ENCODE results near the gene SMR3B.

Gene SMR3B

GRCh38 chr4:70382691-70383181 is at the start of gene SMR3B:
Gene SMR3B, plus strand, starts transcription at chr4:70383131. Its CDS starts 1,380 bp downstream, at chr4:70384511.
- DNase-seq: no peak

GRCh38 chr4:70334681-70335080 is 48.2 kb upstream of the SMR3B start, which contains the start of gene CABS1:
Gene CABS1, plus strand, starts transcription at chr4:70334981. Its CDS starts 59 bp downstream, at chr4:70335040.
- DNase-seq: no peak

- no peak for DNase-seq
Measured at GRCh38 chr4:70336043-70336442, 46.9 kb upstream of the SMR3B start.

- no peak for DNase-seq
Measured at GRCh38 chr4:70337886-70338420, 45.0 kb upstream of the SMR3B start.

- DNase-seq: no peak
Measured at GRCh38 chr4:70356185-70356584, 26.7 kb upstream of the SMR3B start.

- no peak for DNase-seq
Measured at GRCh38 chr4:70359115-70359661, 23.7 kb upstream of the SMR3B start.

GRCh38 chr4:70360460-70360859 is 22.5 kb upstream of the SMR3B start, which contains the start of gene SMR3A:
Gene SMR3A, plus strand, starts transcription at chr4:70360760. Its CDS starts 1,356 bp downstream, at chr4:70362116.
- DNase-seq: no peak

GRCh38 chr4:70364002-70364401 is 18.9 kb upstream of the SMR3B start:
- DNase-seq: no peak

- DNase-seq: peak; percentile 18
Measured at GRCh38 chr4:70365479-70365878, 17.5 kb upstream of the SMR3B start.

- DNase-seq: no peak
Measured at GRCh38 chr4:70367813-70368212, 15.1 kb upstream of the SMR3B start.

GRCh38 chr4:70371987-70372386 is 10.9 kb upstream of the SMR3B start:
- no peak for DNase-seq

- no peak for DNase-seq
Measured at GRCh38 chr4:70372760-70373159, 10.2 kb upstream of the SMR3B start.

GRCh38 chr4:70380578-70380977 is 2.4 kb upstream of the SMR3B start:
- no peak for DNase-seq

GRCh38 chr4:70392057-70392776 is 9.3 kb downstream of the SMR3B start:
- DNase-seq: no peak

- DNase-seq: no peak
Measured at GRCh38 chr4:70397580-70397979, 14.6 kb downstream of the SMR3B start, which contains the start of gene OPRPN. Gene OPRPN, plus strand, starts transcription at chr4:70397940. Its CDS starts 1,346 bp downstream, at chr4:70399286.

- DNase-seq: no peak
Measured at GRCh38 chr4:70399319-70399718, 16.4 kb downstream of the SMR3B start.

GRCh38 chr4:70402762-70403161 is 19.8 kb downstream of the SMR3B start:
- DNase-seq: no peak

GRCh38 chr4:70405765-70406164 is 22.8 kb downstream of the SMR3B start:
- DNase-seq: no peak

GRCh38 chr4:70425306-70425705 is 42.4 kb downstream of the SMR3B start:
- no peak for DNase-seq

- no peak for DNase-seq
Measured at GRCh38 chr4:70426789-70427188, 43.9 kb downstream of the SMR3B start.

GRCh38 chr4:70437197-70437596 is 54.3 kb downstream of the SMR3B start:
- DNase-seq: no peak

All from NCI-H1417 treated with DMSO at 0.1 percent for 48 hours (cell line).